Measurements from ENCODE around the gene KCNT2.

Gene KCNT2

DNA sequence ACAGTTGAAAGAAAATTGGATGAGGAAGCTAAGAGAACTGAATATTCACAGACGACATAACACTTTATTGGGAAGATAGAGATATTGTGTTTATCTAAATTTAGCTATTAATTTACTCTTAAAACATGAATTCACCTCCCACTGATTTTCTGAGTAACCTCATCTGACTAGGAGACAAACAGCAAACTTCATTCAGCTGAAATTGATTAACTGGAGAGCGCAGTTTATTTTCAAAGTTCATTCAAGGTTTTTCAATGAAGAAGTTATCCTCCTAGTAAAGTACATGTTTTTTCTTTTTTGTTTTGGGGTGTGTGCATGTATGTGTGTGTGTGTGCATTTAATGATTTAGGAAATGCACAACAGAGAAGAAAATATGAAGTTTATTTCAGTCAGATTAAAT, 215.0 kb downstream of the KCNT2 start:
- no peak for DNase-seq

DNA sequence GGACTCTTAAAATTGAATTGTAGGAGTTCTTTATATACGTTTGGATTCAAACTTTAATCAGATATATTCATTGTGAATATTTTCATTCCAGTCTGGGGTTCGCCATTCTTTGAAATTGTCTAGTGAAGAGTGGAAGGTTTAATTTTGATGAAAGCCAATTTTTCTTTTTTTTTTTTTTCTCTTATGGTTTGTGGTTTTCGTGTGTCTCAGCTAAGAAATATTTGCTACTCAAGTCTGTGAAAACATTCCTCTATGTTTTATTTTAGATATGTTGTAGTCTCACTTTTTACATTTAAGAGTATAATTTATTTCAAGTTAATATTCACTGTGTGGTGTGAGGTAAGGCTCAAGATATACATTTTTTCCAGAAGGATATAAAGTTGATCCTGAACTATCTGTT, 220.5 kb downstream of the KCNT2 start:
- no peak for DNase-seq

- DNase-seq: no peak
Observed at GRCh38 chr1:196385109-196385508, 223.1 kb downstream of the KCNT2 start.

DNA sequence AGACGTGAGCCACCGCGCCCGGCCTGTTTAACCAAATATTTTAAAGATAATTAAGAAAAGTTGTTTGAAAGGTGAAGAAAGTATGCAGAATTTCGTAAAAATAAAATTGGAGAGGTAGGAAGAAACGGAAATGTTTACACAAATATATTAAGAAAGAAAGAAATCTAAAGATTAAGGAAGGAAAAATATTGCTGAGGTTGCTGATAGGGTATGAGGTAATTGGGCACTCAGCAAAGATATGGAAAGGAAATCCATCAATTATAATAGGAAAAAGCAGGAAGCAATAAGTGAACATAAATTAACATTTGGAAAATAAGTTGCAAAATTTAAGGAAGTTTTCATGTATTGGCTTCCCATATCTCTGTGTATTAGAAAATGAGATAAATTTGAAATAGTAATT, 225.9 kb downstream of the KCNT2 start:
- DNase-seq: no peak

GRCh38 chr1:196381544-196381943, 226.7 kb downstream of the KCNT2 start:
- DNase-seq: no peak

- no peak for DNase-seq
Observed at GRCh38 chr1:196380316-196380715, 227.9 kb downstream of the KCNT2 start.

DNA sequence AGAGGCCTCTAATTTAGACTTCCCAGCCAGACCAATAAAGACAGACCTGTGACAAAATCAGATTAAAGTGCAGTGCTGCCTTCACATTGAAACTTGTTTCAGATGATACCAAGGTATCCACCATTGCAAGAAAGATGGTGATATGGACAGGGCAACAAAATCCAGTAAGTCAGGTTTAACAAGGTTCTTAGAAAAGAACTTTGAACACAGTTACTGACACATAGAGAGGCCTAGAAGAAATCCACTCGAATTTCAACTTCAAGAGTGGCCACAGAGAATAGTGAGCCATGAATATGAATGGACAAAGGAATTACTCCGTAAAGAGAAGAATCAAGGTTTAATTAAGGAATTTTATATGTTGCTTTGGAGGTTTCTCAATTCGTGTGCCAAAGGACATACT, 230.4 kb downstream of the KCNT2 start:
- no peak for DNase-seq

DNA sequence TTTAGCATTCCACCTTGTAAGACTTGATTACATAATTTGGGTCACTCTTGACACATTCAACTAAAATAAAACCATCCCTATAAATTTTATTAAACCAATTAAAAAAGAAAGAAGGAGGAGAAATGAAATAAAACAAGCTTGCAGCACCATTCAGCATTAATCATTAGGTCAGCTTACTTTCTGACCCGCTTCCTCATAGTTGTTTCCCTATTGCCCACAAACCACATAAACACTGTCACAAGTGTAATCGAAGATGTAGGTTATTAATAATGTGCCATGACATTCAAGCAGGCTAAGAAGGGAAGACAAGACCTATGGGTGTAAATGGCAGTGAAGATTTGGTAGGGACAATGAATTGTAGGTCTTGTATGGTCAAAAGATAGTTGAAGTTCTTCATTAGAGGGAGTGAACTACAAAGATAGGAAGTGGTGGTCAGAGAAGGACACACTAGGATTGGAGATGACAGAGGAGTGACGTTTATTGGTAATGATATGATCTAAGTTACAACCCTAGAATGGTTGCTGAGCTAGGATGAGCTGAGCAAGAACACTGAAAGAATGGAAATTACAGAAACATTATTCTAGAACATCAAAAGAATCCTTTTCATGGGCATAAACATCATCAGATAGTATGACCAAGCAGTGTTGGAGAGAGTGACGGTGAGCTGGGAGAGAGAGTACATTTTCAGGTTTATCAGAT, 231.5 kb downstream of the KCNT2 start:
- no peak for DNase-seq

DNA sequence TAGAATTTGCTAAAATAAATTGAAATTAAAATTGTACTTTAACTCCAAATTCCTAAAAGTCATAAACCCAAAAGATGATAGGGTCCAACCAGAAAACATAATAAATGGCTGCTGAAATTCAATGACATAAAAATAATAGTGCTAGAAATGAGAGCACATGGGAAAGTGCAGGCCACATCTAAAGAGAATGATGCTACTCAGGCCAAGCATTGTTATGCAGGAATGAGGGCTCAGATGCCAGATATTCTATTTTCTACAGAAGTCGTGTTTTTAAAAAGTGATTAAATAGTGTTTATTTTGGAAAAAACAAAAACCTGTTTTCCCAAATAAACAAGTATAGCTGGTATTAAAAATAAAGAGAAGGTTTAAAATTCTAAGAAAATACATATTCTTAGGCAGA, 234.4 kb downstream of the KCNT2 start:
- DNase-seq: no peak

GRCh38 chr1:196372896-196373536, 235.2 kb downstream of the KCNT2 start:
- DNase-seq: no peak

- no peak for DNase-seq
Observed at GRCh38 chr1:196367838-196368237, 240.4 kb downstream of the KCNT2 start.

DNA sequence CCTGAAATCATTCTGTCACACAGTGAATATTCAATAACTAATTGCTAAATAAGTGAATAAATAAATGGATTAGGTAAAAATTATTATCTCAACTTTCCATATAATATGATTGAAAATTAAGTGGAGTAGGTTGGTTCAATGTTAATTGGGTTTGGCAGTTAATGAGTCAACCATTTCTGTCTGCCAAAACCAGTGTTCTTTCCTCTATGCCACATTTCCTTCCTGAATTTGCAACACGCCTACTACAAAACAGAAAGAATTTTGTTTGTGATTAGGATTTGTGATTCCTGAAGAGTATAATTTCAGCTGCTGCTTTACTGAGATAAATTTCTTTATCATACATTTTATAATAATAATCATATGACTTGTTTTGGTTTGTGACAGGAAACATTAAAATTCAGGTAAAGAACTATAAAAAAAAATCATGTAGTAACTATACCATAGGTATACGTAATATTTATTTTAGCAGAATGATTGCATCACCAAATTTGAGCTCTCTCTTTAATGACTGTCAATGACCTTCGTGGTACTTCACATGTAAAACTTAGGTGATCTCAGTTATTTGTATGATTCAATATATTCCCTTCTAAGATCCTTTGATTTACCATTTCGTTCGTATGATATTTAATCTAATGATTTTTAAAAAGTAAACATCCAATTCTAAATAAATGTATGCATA, 241.3 kb downstream of the KCNT2 start:
- DNase-seq: no peak

- DNase-seq: no peak
Observed at GRCh38 chr1:196361112-196361714, 247.0 kb downstream of the KCNT2 start.

- DNase-seq: no peak
Observed at GRCh38 chr1:196357913-196358312, 250.3 kb downstream of the KCNT2 start.

GRCh38 chr1:196355206-196355786, 252.9 kb downstream of the KCNT2 start:
- DNase-seq: no peak

DNA sequence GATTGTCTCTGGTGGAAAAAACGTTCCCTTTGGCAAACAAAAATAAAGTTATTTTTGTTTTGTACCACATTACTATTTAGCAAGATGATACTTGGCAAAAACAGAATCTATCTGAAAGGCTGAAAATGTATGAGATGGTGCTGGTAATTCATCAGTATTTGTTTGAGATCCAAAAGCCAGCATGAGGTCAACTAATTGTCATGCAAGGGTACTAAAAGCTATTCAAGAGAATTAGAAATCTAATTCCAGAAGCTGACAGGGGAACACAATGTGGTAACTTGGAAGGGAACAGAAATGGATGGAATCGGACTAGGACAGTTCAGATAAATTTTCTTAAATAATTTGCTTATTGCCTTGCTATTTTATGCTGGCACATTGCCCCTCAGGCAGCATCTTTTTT, 263.8 kb downstream of the KCNT2 start:
- DNase-seq: no peak

DNA sequence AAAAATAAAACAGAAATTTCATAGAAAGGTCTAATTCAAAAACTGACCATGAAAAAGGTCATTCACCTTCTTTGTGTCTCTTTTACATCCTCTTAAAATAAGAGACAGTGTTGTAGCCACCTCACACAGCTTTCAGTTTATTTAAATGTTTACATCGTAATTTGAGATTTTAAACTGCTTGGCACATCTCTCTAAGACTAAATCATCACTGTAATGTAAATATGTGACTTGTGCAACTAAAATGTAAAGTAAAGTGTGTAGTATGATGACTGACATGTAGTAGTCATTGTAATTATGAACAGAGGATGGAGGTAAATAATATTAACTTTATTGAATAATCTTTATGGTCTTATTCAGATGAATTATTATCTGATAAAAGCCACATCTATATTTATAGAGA, 283.9 kb downstream of the KCNT2 start:
- DNase-seq: no peak

DNA sequence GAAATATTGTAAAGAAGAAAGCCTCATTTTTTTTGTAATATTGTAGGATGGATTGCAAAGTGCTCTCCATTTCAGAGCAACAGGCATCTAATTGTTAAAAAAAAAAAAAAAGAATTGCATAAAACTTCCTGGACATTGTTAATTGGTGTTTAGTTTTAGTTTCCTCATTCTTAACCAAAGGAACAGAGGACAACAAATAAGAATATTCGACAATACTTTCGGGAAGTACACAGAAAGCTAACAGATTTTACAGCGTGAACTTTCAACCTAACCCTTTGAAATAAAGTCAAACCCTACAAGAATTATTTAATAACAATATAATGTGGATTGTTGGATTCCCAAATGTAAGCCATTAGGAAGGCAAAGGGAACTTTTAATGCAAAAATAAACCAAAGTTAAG, 284.4 kb downstream of the KCNT2 start:
- no peak for DNase-seq

- no peak for DNase-seq
Observed at GRCh38 chr1:196319301-196319700, 288.9 kb downstream of the KCNT2 start.

DNA sequence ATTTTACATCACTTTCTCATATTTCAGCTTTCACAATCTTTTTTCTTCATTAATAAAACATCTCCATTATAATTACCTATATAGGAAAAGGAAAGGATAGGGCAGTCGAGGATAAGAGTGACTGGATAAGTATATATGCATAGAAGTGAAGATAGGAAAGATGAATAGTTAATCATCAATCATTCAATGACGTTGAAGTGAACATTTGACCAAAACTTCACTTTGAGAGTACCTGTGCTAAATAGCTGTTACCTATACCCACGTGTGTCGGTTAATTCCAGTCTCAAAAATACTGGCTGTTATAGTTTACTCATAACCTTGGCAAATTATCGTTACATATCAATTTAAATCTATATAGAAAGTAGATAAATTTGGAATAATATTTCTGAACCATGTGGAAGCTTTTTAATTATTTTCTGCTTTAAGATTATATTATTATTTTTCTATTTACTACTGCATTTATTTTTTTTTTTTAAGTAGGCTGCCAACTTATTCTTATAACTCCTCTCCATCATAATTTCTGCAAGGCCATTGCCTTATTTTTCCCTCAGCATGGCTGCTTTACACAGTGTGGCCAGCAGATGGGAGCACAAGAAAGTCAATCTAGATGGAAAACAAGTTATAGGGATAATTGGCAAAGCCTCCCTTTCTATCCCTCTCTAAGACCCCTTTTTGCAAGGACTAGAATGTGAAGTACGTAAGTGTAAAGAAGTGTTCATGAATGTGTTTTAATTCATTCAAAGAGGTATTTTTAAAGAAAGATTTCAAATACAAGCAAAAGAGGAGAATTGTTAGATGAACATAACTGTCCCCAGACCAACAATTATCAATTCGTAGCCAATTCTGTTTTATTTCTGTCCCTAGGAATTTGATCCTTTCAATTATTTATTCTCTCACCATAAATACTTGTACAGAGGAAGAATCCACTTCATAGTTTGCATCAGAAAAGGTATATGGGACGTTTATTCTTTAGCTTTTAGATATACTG, 290.4 kb downstream of the KCNT2 start:
- no peak for DNase-seq

- DNase-seq: no peak
Observed at GRCh38 chr1:196312739-196313138, 295.5 kb downstream of the KCNT2 start.

- no peak for DNase-seq
Observed at GRCh38 chr1:196309386-196309785, 298.9 kb downstream of the KCNT2 start.

Measured in activated CD4-positive, CD25-positive, alpha-beta regulatory T cell treated with anti-CD3 and anti-CD28 coated beads, Interleukin-2, amount 50 U/mL, for 72 hours (primary cell).